ENCODE results near the gene NOG.

DNA sequence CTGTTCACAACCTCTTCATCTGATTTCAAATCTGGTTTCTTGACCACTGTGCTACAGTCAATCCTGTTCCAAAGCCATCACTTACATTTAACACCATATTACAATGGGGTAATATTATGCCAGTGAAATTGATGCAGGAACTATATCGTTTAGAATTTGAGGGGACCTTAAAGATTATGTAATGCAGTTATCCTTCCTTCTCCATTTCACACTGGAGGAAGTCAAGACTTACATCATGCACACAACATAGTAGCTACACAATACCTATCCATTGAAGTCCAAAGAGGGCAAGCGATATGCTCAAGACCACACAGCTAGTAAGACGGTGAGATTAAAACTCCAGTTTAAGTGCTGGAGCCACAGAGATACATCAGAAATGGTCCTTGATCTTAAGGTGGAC, 16.8 kb downstream of the NOG start:
- TF ChIP-seq, protein P1, sequence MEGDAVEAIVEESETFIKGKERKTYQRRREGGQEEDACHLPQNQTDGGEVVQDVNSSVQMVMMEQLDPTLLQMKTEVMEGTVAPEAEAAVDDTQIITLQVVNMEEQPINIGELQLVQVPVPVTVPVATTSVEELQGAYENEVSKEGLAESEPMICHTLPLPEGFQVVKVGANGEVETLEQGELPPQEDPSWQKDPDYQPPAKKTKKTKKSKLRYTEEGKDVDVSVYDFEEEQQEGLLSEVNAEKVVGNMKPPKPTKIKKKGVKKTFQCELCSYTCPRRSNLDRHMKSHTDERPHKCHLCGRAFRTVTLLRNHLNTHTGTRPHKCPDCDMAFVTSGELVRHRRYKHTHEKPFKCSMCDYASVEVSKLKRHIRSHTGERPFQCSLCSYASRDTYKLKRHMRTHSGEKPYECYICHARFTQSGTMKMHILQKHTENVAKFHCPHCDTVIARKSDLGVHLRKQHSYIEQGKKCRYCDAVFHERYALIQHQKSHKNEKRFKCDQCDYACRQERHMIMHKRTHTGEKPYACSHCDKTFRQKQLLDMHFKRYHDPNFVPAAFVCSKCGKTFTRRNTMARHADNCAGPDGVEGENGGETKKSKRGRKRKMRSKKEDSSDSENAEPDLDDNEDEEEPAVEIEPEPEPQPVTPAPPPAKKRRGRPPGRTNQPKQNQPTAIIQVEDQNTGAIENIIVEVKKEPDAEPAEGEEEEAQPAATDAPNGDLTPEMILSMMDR (IDR thresholded peaks at IDR 0.05): no peak
- no peak for TF ChIP-seq POLR2A (IDR thresholded peaks at IDR 0.05)
